Hindlimb muscle (tissue), 1 donor: ENCODE results near the gene COG1. TPM values are rescaled to one million over a fixed set of nuclear protein-coding genes. Genes with fewer than 3 reads are reported as not detected.

Experiments
- DNase-seq: peaks from one replicate; pipeline ENCODE4 v3.0.0-alpha.2; 2013
- polyA plus RNA-seq: library from polyadenylated mRNA; unstranded; fragments of 120-200 nt; gene quantifications from one replicate; pipeline ENCODE4 v1.2.1, GENCODE V29; 2013; ENCODE audit not compliant: insufficient read length

The COG1 gene
- polyA plus RNA-seq, 1 donor, result 35.2 TPM

GRCh38 chr17:73228748-73229236 lies 35.9 kb downstream of the COG1 start:
- DNase-seq, result peak; percentile 27

GRCh38 chr17:73230088-73230487 lies 37.2 kb downstream of the COG1 start:
- DNase-seq, result no peak

GRCh38 chr17:73231395-73231794 lies 38.5 kb downstream of the COG1 start:
- peak; percentile 13 for DNase-seq

- peak; percentile 96 for DNase-seq
These were observed 39.2 kb downstream of the COG1 start for GRCh38 chr17:73231841-73232586.

GRCh38 chr17:73232587-73233373 lies 39.9 kb downstream of the COG1 start:
- DNase-seq, result peak; percentile 29

- no peak for DNase-seq
These were observed 41.9 kb downstream of the COG1 start for GRCh38 chr17:73234736-73235135.

GRCh38 chr17:73237714-73238113 lies 44.9 kb downstream of the COG1 start:
- no peak for DNase-seq

GRCh38 chr17:73240561-73240960 lies 47.7 kb downstream of the COG1 start:
- DNase-seq, result no peak

- no peak for DNase-seq
These were observed 54.9 kb downstream of the COG1 start for GRCh38 chr17:73247726-73248125.

- no peak for DNase-seq
These were observed 55.7 kb downstream of the COG1 start for GRCh38 chr17:73248532-73248931.

GRCh38 chr17:73249700-73250099 lies 56.8 kb downstream of the COG1 start:
- DNase-seq, result no peak

- no peak for DNase-seq
These were observed 58.2 kb downstream of the COG1 start for GRCh38 chr17:73250851-73251640.

- DNase-seq, result no peak
These were observed 59.0 kb downstream of the COG1 start for GRCh38 chr17:73251871-73252270.

GRCh38 chr17:73255671-73256181 lies 62.9 kb downstream of the COG1 start:
- DNase-seq, result peak; percentile 53

GRCh38 chr17:73256220-73256619 lies 63.4 kb downstream of the COG1 start:
- no peak for DNase-seq

GRCh38 chr17:73257516-73257915 lies 64.7 kb downstream of the COG1 start:
- DNase-seq, result no peak

Other genes starting within 250 kb of the COG1 start
- gene SLC39A11, start 100.4 kb upstream of the COG1 start, polyA plus RNA-seq, result 9.3 TPM
- 1.3 TPM for gene SSTR2, start 28.0 kb upstream of the COG1 start, polyA plus RNA-seq
- gene CPSF4L, start 68.8 kb downstream of the COG1 start, polyA plus RNA-seq, result not detected
- 21.5 TPM for gene CDC42EP4, start 118.9 kb downstream of the COG1 start, polyA plus RNA-seq